ENCODE data around the gene CD27. TPM values are rescaled to one million over a fixed set of nuclear protein-coding genes. Genes with fewer than 3 reads are reported as not detected.

CD27 gene
- total RNA-seq, 1 experiment from 2014 or later = not detected

- Mint-ChIP-seq H3K4me3 (ENCODE audit: unreplicated experiment) (no peak overlapping the region), H3K9me3 (ENCODE audit: unreplicated experiment) (no peaks in the 10 kb centered on the region), H3K36me3 (ENCODE audit: insufficient read depth, unreplicated experiment) (peaks cover 5% of the 10 kb centered on the region), H3K27ac (ENCODE audit: low read depth, unreplicated experiment) (no peak overlapping the region), H3K4me1 (ENCODE audit: insufficient read depth, unreplicated experiment) (peaks cover 6% of the 10 kb centered on the region), H3K27me3 (ENCODE audit: insufficient read depth, unreplicated experiment) (no peaks in the 10 kb centered on the region)
- BruUV-seq (replicated peaks) = no TSS peak
- DNase-seq (ENCODE audit: unreplicated experiment) = no peak
- ChIA-PET POLR2A (interaction anchor here (0.5 to 1.0 kb wide), 4 partner anchors 11 to 60 kb away, joined by 3 to 4 read pairs (median 3); partner anchors contain the start of gene MRPL51), CTCF (interaction anchor here (0.6 to 2.2 kb wide), 2 partner anchors 21 to 386 kb away, joined by 4 to 5 read pairs; no protein-coding TSS in a partner anchor)
- TF ChIP-seq, protein P1, sequence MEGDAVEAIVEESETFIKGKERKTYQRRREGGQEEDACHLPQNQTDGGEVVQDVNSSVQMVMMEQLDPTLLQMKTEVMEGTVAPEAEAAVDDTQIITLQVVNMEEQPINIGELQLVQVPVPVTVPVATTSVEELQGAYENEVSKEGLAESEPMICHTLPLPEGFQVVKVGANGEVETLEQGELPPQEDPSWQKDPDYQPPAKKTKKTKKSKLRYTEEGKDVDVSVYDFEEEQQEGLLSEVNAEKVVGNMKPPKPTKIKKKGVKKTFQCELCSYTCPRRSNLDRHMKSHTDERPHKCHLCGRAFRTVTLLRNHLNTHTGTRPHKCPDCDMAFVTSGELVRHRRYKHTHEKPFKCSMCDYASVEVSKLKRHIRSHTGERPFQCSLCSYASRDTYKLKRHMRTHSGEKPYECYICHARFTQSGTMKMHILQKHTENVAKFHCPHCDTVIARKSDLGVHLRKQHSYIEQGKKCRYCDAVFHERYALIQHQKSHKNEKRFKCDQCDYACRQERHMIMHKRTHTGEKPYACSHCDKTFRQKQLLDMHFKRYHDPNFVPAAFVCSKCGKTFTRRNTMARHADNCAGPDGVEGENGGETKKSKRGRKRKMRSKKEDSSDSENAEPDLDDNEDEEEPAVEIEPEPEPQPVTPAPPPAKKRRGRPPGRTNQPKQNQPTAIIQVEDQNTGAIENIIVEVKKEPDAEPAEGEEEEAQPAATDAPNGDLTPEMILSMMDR (IDR thresholded peaks at IDR 0.05; ENCODE audit: unreplicated experiment) = no peak
- intact Hi-C loops (cut with micrococcal nuclease) = no loop called here
Measured at GRCh38 chr12:6444031-6444430, 724 bp upstream of the CD27 start.

- BruUV-seq (replicated peaks) = TSS peak; percentile 38
- ChIA-PET POLR2A (interaction anchor here (1.3 to 4.5 kb wide), 11 partner anchors 9 to 89 kb away, joined by 3 to 50 read pairs (median 14); partner anchors contain the start of genes GAPDH, LTBR, MRPL51 and VAMP1), CTCF (interaction anchor here (0.6 to 1.1 kb wide), 3 partner anchors 9 to 27 kb away, joined by 3 read pairs; no protein-coding TSS in a partner anchor)
- Mint-ChIP-seq H3K27ac (ENCODE audit: low read depth, unreplicated experiment) (peak overlapping the region; percentile 98), H3K27me3 (ENCODE audit: insufficient read depth, unreplicated experiment) (no peaks in the 10 kb centered on the region), H3K4me3 (ENCODE audit: unreplicated experiment) (peak overlapping the region; percentile 94), H3K9me3 (ENCODE audit: unreplicated experiment) (no peaks in the 10 kb centered on the region), H3K4me1 (ENCODE audit: insufficient read depth, unreplicated experiment) (peaks cover 37% of the 10 kb centered on the region), H3K36me3 (ENCODE audit: insufficient read depth, unreplicated experiment) (peaks cover 22% of the 10 kb centered on the region)
- no peak for DNase-seq (ENCODE audit: unreplicated experiment)
- TF ChIP-seq, protein P1 (IDR thresholded peaks at IDR 0.05; ENCODE audit: unreplicated experiment) = no peak
- intact Hi-C loops (cut with micrococcal nuclease) = no loop called here
Measured at GRCh38 chr12:6450091-6450868, 5.5 kb downstream of the CD27 start.

GRCh38 chr12:6450869-6451347, 6.2 kb downstream of the CD27 start:
- no peaks in the 10 kb centered on the region for H3K27me3 Mint-ChIP-seq (ENCODE audit: insufficient read depth, unreplicated experiment)
- peaks cover 37% of the 10 kb centered on the region for H3K4me1 Mint-ChIP-seq (ENCODE audit: insufficient read depth, unreplicated experiment)
- peaks cover 29% of the 10 kb centered on the region for H3K36me3 Mint-ChIP-seq (ENCODE audit: insufficient read depth, unreplicated experiment)
- DNase-seq (ENCODE audit: unreplicated experiment) = no peak
- ChIA-PET CTCF (interaction anchor here (0.6 to 2.4 kb wide), 6 partner anchors 9 to 87 kb away, joined by 3 to 33 read pairs (median 3); no protein-coding TSS in a partner anchor), POLR2A (interaction anchor here (0.7 to 4.5 kb wide), 23 partner anchors 10 to 247 kb away, joined by 3 to 50 read pairs (median 8); partner anchors contain the start of genes GAPDH, LTBR, MRPL51 and TNFRSF1A)
- no TSS peak for BruUV-seq (replicated peaks)
- no peaks in the 10 kb centered on the region for H3K9me3 Mint-ChIP-seq (ENCODE audit: unreplicated experiment)
- H3K27ac Mint-ChIP-seq (ENCODE audit: low read depth, unreplicated experiment) = peak overlapping the region; percentile 98
- TF ChIP-seq, protein P1 (IDR thresholded peaks at IDR 0.05; ENCODE audit: unreplicated experiment) = no peak
- intact Hi-C loops (cut with micrococcal nuclease) = loop anchor here (1.0 kb wide), 1 partner anchor 21 kb away; no protein-coding TSS in a partner anchor
- H3K4me3 Mint-ChIP-seq (ENCODE audit: unreplicated experiment) = peak overlapping the region; percentile 94

Data from MCF 10A (cell line).